Activated CD4-positive, alpha-beta T cell treated with anti-CD3 and anti-CD28 coated beads for 36 hours (primary cell): ENCODE results near the gene P2RY6. TPM values are rescaled to one million over a fixed set of nuclear protein-coding genes. Genes with fewer than 3 reads are reported as not detected.

Experiments
- ATAC-seq: fragments of 200-7000 bp; cut with Tn5 transposase; one replicate; pipeline ENCODE4 v1.10.0; 2021; ENCODE audit warnings: mild to moderate bottlenecking, moderate library complexity
- CTCF ChIA-PET: fragments of 350-600 bp; sonication (Branson Sonifier 250); formaldehyde crosslinking; loops from one replicate; lab custom pipeline; 2021; ENCODE audit warnings: antibody characterized with exemption; lab: Charles Lee
- POLR2A ChIA-PET: fragments of 350-600 bp; sonication (Branson Sonifier 250); formaldehyde crosslinking; loops from one replicate; lab custom pipeline; 2021; ENCODE audit warnings: antibody characterized with exemption, inconsistent platforms; lab: Charles Lee
- DNase-seq: peaks from one replicate; pipeline ENCODE4 v3.0.0-alpha.2; 2020
- H3K27ac Mint-ChIP-seq: one replicate; pipeline ENCODE4 v1.8.0; 2021; ENCODE audit warnings: mixed read lengths
- H3K27me3 Mint-ChIP-seq: one replicate; pipeline ENCODE4 v1.8.0; 2021; ENCODE audit warnings: mixed read lengths
- H3K36me3 Mint-ChIP-seq: one replicate; pipeline ENCODE4 v1.8.0; 2021; ENCODE audit warnings: low read depth, mixed read lengths
- H3K4me1 Mint-ChIP-seq: one replicate; pipeline ENCODE4 v1.8.0; 2021; ENCODE audit warnings: mixed read lengths
- H3K4me3 Mint-ChIP-seq: one replicate; pipeline ENCODE4 v1.8.0; 2021; ENCODE audit warnings: mild to moderate bottlenecking, moderate library complexity, mixed read lengths
- H3K9me3 Mint-ChIP-seq: one replicate; pipeline ENCODE4 v1.8.0; 2021; ENCODE audit warnings: low read depth, mixed read lengths
- intact Hi-C, 2 experiments: fragments of 100-400 bp; cut with DNase I in 1 of 2; cut with micrococcal nuclease in 1 of 2; formaldehyde crosslinking; loops; one replicate each; pipeline versions ENCODE4 v1.14.2 to v1.15.1; 2022 to 2024; cut with DNase I, micrococcal nuclease
- total RNA-seq, 2 experiments: library from RNA; stranded (reverse); gene quantifications; one replicate each; pipeline ENCODE4 v1.2.3, GENCODE V29; 2021

P2RY6 gene, protein sequence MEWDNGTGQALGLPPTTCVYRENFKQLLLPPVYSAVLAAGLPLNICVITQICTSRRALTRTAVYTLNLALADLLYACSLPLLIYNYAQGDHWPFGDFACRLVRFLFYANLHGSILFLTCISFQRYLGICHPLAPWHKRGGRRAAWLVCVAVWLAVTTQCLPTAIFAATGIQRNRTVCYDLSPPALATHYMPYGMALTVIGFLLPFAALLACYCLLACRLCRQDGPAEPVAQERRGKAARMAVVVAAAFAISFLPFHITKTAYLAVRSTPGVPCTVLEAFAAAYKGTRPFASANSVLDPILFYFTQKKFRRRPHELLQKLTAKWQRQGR
- total RNA-seq: not detected

GRCh38 chr11:73271936-73272679, at the start of gene P2RY6:
P2RY6 (plus strand) TSS chr11:73272338; CDS start chr11:73296519, 24,181 bp downstream.
- H3K27ac Mint-ChIP-seq: no peak within 1 kb of the TSS
- ATAC-seq: no peak
- H3K27me3 Mint-ChIP-seq: peaks cover 2% of the 10 kb centered on the region
- no peaks in the 10 kb centered on the region for H3K4me1 Mint-ChIP-seq
- POLR2A ChIA-PET: no interaction called here
- no peaks in the 10 kb centered on the region for H3K9me3 Mint-ChIP-seq
- no peaks in the 10 kb centered on the region for H3K36me3 Mint-ChIP-seq
- intact Hi-C loops: no loop called here
- no peak within 1 kb of the TSS for H3K4me3 Mint-ChIP-seq
- no peak for DNase-seq
- CTCF ChIA-PET: interaction anchor here (1.0 kb wide), 1 partner anchor 9 kb away, joined by 3 read pairs; no protein-coding TSS in a partner anchor

DNA sequence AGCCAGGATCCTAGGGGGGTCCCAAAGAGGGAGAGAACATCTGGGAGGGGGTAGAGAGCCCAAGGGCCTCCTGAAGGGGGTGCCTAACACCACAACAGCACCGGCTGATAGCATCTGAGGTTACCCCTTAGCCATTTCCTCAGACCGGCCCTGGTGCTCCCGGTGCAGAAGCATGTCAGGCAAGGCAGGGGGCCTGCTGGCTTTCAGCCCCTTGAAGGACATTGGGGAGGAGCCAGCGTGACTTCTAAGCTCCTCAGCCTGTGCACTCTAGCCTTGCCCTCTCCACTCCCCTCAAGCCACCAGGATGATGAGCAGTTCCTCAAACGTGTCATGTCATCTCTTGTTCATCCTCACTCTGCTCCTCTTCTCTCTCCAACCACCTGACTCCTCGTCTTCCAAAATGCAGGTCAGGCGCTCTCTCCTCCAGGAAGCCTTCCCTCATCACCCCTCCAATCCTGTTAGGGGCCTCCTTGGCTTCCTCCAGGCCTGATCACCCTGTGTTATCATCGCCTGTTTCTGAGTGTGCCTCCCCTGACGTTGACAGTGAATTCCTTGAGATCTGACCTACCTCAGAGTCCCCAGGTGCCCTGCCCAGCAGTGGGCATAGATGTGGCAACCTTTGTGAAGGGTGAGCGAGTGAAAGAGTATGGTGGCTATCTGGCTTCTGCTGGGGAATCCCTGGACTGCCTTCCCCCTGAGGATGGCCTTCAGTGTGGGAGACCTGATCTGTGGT, 48.0 kb upstream of the P2RY6 start:
- Mint-ChIP-seq H3K4me3 (no peak overlapping the region), H3K27me3 (peaks cover 7% of the 10 kb centered on the region), H3K27ac (no peak overlapping the region), H3K9me3 (no peaks in the 10 kb centered on the region), H3K36me3 (no peaks in the 10 kb centered on the region), H3K4me1 (peaks cover under 1% of the 10 kb centered on the region)
- intact Hi-C loops: no loop called here
- POLR2A ChIA-PET: no interaction called here
- DNase-seq (no peak), ATAC-seq (no peak)
- CTCF ChIA-PET: no interaction called here

DNA sequence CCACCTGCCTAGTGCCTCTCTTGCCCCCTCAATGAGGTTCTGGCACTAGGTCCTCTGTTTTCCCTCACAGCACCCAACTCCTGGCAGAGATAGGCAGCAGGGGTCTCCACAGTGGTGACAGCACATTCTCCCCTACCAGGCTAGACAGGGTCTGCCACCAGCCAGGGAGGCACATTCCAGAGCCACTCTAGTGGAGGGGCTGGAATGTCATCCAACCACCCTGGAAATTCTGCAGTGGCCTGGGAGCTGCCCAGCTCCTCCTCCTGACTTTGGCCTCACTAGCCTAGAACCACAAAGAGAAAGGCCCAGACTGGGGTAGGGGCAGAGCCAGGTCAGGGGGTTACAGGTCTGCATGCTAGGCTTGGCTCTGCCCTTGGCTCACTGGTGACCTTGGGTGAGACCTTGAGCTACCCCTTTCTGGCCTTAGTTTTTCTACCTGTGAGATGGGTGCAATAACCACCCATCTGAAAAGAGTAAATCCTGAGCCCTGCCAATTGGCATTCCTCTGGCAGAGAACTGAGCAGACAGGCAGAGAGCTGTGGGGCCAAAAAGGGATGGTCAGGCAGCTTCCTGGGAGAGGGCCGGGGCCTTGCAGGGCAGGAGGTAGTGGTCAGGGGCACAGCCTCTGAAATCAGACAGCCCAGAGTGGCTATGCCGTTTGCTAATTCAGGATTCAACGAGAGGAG, 47.0 kb upstream of the P2RY6 start:
- H3K4me3 Mint-ChIP-seq: no peak overlapping the region
- peaks cover 3% of the 10 kb centered on the region for H3K27me3 Mint-ChIP-seq
- no peaks in the 10 kb centered on the region for H3K4me1 Mint-ChIP-seq
- ChIA-PET CTCF (interaction anchor here (0.7 kb wide), 1 partner anchor 18 kb away, joined by 3 read pairs; no protein-coding TSS in a partner anchor), POLR2A (no interaction called here)
- no peaks in the 10 kb centered on the region for H3K9me3 Mint-ChIP-seq
- no peak overlapping the region for H3K27ac Mint-ChIP-seq
- no peaks in the 10 kb centered on the region for H3K36me3 Mint-ChIP-seq
- intact Hi-C loops: no loop called here
- DNase-seq (no peak), ATAC-seq (no peak)

DNA sequence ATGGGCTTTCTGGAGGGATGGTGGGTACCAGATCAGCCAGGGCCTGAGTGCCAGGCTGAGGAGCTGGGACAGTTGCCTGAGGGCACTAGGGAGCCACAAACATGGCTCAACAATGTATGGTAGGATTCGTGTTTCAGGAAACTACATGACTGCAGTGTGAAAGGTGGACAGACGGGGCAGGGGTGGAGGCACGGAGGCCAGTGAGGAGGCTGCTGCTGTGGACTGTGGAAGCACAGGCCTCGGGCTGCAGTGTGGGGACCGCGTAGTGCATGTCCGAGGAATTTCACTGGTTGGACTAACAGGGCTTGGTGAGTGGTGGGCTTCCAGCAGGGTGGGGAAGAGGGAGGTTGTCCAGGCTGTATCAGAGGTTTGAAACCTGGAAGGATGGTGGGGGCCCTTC, 46.3 kb upstream of the P2RY6 start:
- Mint-ChIP-seq H3K36me3 (no peaks in the 10 kb centered on the region), H3K4me1 (no peaks in the 10 kb centered on the region), H3K27ac (no peak overlapping the region), H3K9me3 (no peaks in the 10 kb centered on the region), H3K4me3 (no peak overlapping the region), H3K27me3 (no peaks in the 10 kb centered on the region)
- DNase-seq (no peak), ATAC-seq (no peak)
- intact Hi-C loops: no loop called here
- ChIA-PET POLR2A (no interaction called here), CTCF (interaction anchor here (0.7 kb wide), 1 partner anchor 17 kb away, joined by 3 read pairs; no protein-coding TSS in a partner anchor)

DNA sequence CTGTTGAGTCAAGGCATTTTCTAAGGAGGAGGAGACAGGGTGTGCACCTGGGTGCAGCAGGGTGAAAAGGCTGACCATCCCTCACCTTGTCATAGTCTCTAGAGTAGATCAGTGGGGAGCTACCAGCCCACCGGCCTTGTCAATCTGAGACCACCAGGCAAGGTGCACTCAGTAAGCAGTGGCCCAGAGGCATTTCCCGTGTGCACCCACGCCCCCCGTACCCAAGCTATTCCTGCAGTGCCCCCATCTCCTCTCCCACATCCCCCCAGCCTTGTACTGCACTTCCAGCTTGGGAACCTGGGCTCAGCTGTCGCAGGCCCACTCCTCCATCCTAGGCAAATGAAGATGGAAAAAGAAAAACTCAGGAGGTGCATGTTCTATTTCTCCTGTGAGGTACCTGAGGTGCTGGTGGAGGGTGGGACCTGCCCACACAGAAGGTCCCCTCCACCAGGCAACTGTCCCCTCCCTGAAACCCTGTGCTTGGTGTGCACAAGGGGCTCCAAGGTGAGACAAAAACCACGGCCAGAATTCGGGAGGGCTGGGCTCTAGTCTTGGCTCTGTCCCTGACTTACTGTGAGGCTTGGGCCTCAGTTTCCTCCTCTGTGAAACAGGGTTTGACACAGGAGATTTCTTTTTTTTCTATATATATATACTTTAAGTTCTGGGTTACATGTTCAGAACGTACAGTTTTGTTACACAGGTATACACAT, 45.7 kb upstream of the P2RY6 start:
- ATAC-seq (no peak), DNase-seq (no peak)
- CTCF ChIA-PET: no interaction called here
- no peak overlapping the region for H3K27ac Mint-ChIP-seq
- H3K27me3 Mint-ChIP-seq: no peaks in the 10 kb centered on the region
- H3K4me3 Mint-ChIP-seq: no peak overlapping the region
- intact Hi-C loops: no loop called here
- H3K36me3 Mint-ChIP-seq: no peaks in the 10 kb centered on the region
- POLR2A ChIA-PET: no interaction called here
- H3K9me3 Mint-ChIP-seq: no peaks in the 10 kb centered on the region
- no peaks in the 10 kb centered on the region for H3K4me1 Mint-ChIP-seq

GRCh38 chr11:73227571-73228211, 44.4 kb upstream of the P2RY6 start:
- no peak for DNase-seq
- Mint-ChIP-seq H3K4me1 (no peaks in the 10 kb centered on the region), H3K4me3 (no peak overlapping the region), H3K9me3 (no peaks in the 10 kb centered on the region), H3K36me3 (no peaks in the 10 kb centered on the region), H3K27ac (no peak overlapping the region), H3K27me3 (no peaks in the 10 kb centered on the region)
- POLR2A ChIA-PET: no interaction called here
- CTCF ChIA-PET: no interaction called here
- ATAC-seq: no peak
- intact Hi-C loops: no loop called here

- ATAC-seq (no peak), DNase-seq (no peak)
- Mint-ChIP-seq H3K4me3 (no peak overlapping the region), H3K27me3 (no peaks in the 10 kb centered on the region), H3K36me3 (no peaks in the 10 kb centered on the region), H3K4me1 (no peaks in the 10 kb centered on the region), H3K27ac (no peak overlapping the region), H3K9me3 (no peaks in the 10 kb centered on the region)
- ChIA-PET CTCF (interaction anchor here (1.4 kb wide), 1 partner anchor 9 kb away, joined by 3 read pairs; no protein-coding TSS in a partner anchor), POLR2A (no interaction called here)
- intact Hi-C loops: no loop called here
These were observed 43.6 kb upstream of the P2RY6 start for GRCh38 chr11:73228268-73229134.

GRCh38 chr11:73229321-73229895, 42.7 kb upstream of the P2RY6 start:
- POLR2A ChIA-PET: no interaction called here
- DNase-seq (peak; percentile 5), ATAC-seq (no peak)
- Mint-ChIP-seq H3K27me3 (no peaks in the 10 kb centered on the region), H3K27ac (no peak overlapping the region), H3K4me1 (no peaks in the 10 kb centered on the region), H3K36me3 (no peaks in the 10 kb centered on the region), H3K4me3 (no peak overlapping the region), H3K9me3 (no peaks in the 10 kb centered on the region)
- intact Hi-C loops: no loop called here
- CTCF ChIA-PET: interaction anchor here (1.4 kb wide), 1 partner anchor 10 kb away, joined by 3 read pairs; no protein-coding TSS in a partner anchor

DNA sequence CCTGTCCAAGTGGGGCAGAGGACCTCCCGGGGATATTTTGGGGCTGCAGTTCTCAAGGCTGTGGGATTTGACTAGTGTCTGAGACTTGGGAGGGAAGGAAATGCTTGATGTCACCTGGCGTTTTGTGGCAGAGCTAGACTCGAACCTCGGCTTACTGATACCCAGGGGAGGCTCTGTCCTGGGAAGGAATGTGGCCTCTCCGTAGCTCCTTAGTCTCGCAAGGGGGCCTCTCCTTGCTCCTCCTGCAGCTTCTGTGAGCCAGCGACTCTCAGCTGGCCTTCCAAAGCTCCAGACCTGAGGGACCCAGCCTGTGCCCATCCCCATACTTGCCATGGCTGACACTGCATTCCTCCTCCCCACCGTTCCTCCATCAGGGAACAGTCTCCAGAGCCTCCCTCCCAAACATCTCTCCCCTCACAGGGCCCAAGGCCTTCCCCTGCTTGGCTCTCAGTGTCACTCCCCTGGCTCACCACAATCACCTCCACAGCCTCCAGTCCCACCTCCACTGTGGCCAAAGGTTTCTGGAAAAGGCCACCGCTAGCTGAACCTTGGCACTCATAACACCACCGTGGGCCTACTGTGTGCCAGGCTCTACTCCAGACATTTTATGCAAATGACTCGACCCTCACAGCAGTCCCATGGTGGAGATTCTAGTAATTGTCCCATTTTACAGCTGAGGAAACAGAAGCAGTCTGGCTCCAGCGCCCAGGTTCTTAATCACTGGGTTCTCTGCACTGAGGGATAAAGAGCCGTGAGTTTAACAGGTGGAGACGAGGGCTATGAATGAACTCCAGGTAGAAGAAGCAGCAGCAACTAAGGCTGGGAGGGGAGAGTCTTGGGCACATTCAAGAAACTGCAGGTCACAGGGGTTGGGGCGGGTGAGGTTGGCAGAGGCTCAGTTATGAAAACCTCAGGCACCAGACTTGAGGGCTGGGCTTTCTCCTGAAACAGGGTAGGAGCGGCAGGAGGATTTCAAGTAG, 42.0 kb upstream of the P2RY6 start:
- POLR2A ChIA-PET: no interaction called here
- ATAC-seq (no peak), DNase-seq (peak; percentile 1)
- no peak overlapping the region for H3K27ac Mint-ChIP-seq
- H3K4me1 Mint-ChIP-seq: no peaks in the 10 kb centered on the region
- no peaks in the 10 kb centered on the region for H3K27me3 Mint-ChIP-seq
- no peaks in the 10 kb centered on the region for H3K36me3 Mint-ChIP-seq
- no peaks in the 10 kb centered on the region for H3K9me3 Mint-ChIP-seq
- CTCF ChIA-PET: interaction anchor here (1.4 kb wide), 1 partner anchor 11 kb away, joined by 3 read pairs; no protein-coding TSS in a partner anchor
- intact Hi-C loops: no loop called here
- no peak overlapping the region for H3K4me3 Mint-ChIP-seq
